ENCODE data around the gene ZNF117. TPM values are rescaled to one million over a fixed set of nuclear protein-coding genes. Genes with fewer than 3 reads are reported as not detected.
"Not testable (repeated sequence)": the region's sequence is repeated elsewhere in the genome, so short reads cannot be mapped to it uniquely, and the experiment has no call there.

The ZNF117 gene
- total RNA-seq, 4 donors from 2014 or later = 2.2 to 48.6 (median 7.0) TPM

GRCh38 chr7:64934478-64934877, 56.4 kb downstream of the ZNF117 start:
- intact Hi-C loops (cut with DNase I; ENCODE audit: low total_unique reads) (no loop called here), in situ Hi-C loops (cut with MboI; ENCODE audit: low pct_ligation_motif_present in 1 of 4, low pct_unique_long_range_greater_than_20kb in 1 of 4, low sequenced_read_pairs in 3 of 4) (no loop called here)
- no peaks in the 10 kb centered on the region for H3K36me3 ChIP-seq
- H3K27me3 ChIP-seq = no peaks in the 10 kb centered on the region
- no peak overlapping the region for H3K27ac ChIP-seq
- H3K4me3 ChIP-seq = no peak overlapping the region
- 92 to 95% methylated on average over 1 of the region's 1 CpG for WGBS, 2 donors (ENCODE audit: low coverage in 1 of 2)
- no peak for DNase-seq
- H3K4me1 ChIP-seq = no peaks in the 10 kb centered on the region
- peaks cover 23 to 31% of the 10 kb centered on the region in 2 donors for H3K9me3 ChIP-seq
- TF ChIP-seq EP300 (IDR thresholded peaks at IDR 0.05; ENCODE audit: low read depth) (no peak), POLR2A (IDR thresholded peaks at IDR 0.05) (no peak), CTCF (IDR thresholded peaks at IDR 0.05) (no peak), POLR2AphosphoS5 (IDR thresholded peaks at IDR 0.05) (no peak)

- H3K4me1 ChIP-seq; in situ Hi-C loops (cut with MboI; ENCODE audit: low pct_ligation_motif_present in 1 of 4, low pct_unique_long_range_greater_than_20kb in 1 of 4, low sequenced_read_pairs in 3 of 4); DNase-seq; H3K4me3 ChIP-seq; H3K27me3 ChIP-seq; H3K27ac ChIP-seq; intact Hi-C loops (cut with DNase I; ENCODE audit: low total_unique reads): not testable (repeated sequence)
- 96 to 100% methylated on average over 4 of the region's 4 CpGs for WGBS, 2 donors (ENCODE audit: low coverage in 1 of 2)
- Histone ChIP-seq H3K36me3 (peaks cover 0 to 51% (median 16%) of the 10 kb centered on the region in 4 donors), H3K9me3 (peaks cover 51 to 53% of the 10 kb centered on the region in 2 donors)
These were observed 62.3 kb downstream of the ZNF117 start for GRCh38 chr7:64928252-64929187.

Small RNA genes lying within 50 kb of the gene (small RNA-seq; reads per million reads assigned to genes)
- gene RNU6-1229P = 0 reads per million in 4 donors

Other genes starting within 250 kb of the ZNF117 start
- 10 to 100 TPM in 2 of 4 donors, 1 to 10 TPM in 2; 4.2 to 17.2 (median 10.9) TPM for gene ZNF138, start 196.6 kb downstream of the ZNF117 start, total RNA-seq
- gene ZNF273, start 87.8 kb downstream of the ZNF117 start, total RNA-seq = 10 to 100 TPM in 1 of 4 donors, 1 to 10 TPM in 3; 4.1 to 14.9 (median 5.7) TPM
- 10 to 100 TPM in 2 of 4 donors, 1 to 10 TPM in 2; 6.6 to 15.9 (median 11.0) TPM for gene ERV3-1, start 15.7 kb upstream of the ZNF117 start, total RNA-seq